MCF 10A (cell line): Measurements from ENCODE around the gene PDCD2L. TPM values are rescaled to one million over a fixed set of nuclear protein-coding genes. Genes with fewer than 3 reads are reported as not detected.

Source experiments
- BruUV-seq: library from RNA; stranded (reverse); fragments of 400-500 nt; replicated peaks from 2 replicates; lab custom pipeline; 2021; lab: Mats Ljungman, UMichigan
- CTCF ChIA-PET: fragments of 300-600 bp; sonication (Branson Sonifier 250); formaldehyde crosslinking; extraction: SDS; loops from one replicate; lab custom pipeline; 2021; ENCODE audit warnings: antibody characterized with exemption, inconsistent platforms; lab: Yijun Ruan, JAX
- POLR2A ChIA-PET: fragments of 300-600, 350-650 bp; sonication (Branson Sonifier 250); formaldehyde crosslinking; extraction: SDS; loops from one replicate; lab custom pipeline; 2020; ENCODE audit warnings: antibody characterized with exemption, inconsistent platforms; lab: Yijun Ruan, JAX
- DNase-seq: peaks from one replicate; pipeline ENCODE4 v3.0.0-alpha.2; 2018; ENCODE audit not compliant: unreplicated experiment
- H3K27ac Mint-ChIP-seq: one replicate; pipeline ENCODE4 v1.8.0; 2022; ENCODE audit warnings: mild to moderate bottlenecking, low read depth, mixed read lengths; ENCODE audit not compliant: unreplicated experiment
- H3K27me3 Mint-ChIP-seq: one replicate; pipeline ENCODE4 v1.8.0; 2022; ENCODE audit warnings: mixed read lengths; ENCODE audit not compliant: insufficient read depth, unreplicated experiment
- H3K36me3 Mint-ChIP-seq: one replicate; pipeline ENCODE4 v1.8.0; 2022; ENCODE audit warnings: mild to moderate bottlenecking, moderate library complexity, mixed read lengths; ENCODE audit not compliant: insufficient read depth, unreplicated experiment
- H3K4me1 Mint-ChIP-seq: one replicate; pipeline ENCODE4 v1.8.0; 2022; ENCODE audit warnings: mixed read lengths; ENCODE audit not compliant: insufficient read depth, unreplicated experiment
- H3K4me3 Mint-ChIP-seq: one replicate; pipeline ENCODE4 v1.8.0; 2022; ENCODE audit warnings: mild to moderate bottlenecking, moderate library complexity, mixed read lengths; ENCODE audit not compliant: unreplicated experiment
- H3K9me3 Mint-ChIP-seq: one replicate; pipeline ENCODE4 v1.8.0; 2022; ENCODE audit warnings: mixed read lengths; ENCODE audit not compliant: unreplicated experiment
- CTCF ChIP-seq: fragments of 200-600 bp; IDR thresholded peaks from one replicate; pipeline ENCODE4 v1.8.0; 2022; ENCODE audit warnings: antibody characterized with exemption, mild to moderate bottlenecking; ENCODE audit not compliant: unreplicated experiment
- intact Hi-C: fragments of 100-400 bp; cut with micrococcal nuclease; formaldehyde crosslinking; loops from 2 replicates; pipeline ENCODE4 v1.14.1; 2022
- total RNA-seq: library from RNA; stranded (reverse); gene quantifications from 2 replicates; pipeline ENCODE4 v1.2.3, GENCODE V29; 2022

Gene PDCD2L
- total RNA-seq, 1 experiment from 2014 or later, result 24.4 TPM

GRCh38 chr19:34403784-34404108 is 453 bp upstream of the PDCD2L start:
- intact Hi-C loops, result no loop called here
- Mint-ChIP-seq H3K27ac (peak overlapping the region; percentile 86), H3K36me3 (peaks cover 30% of the 10 kb centered on the region)

GRCh38 chr19:34405892-34406660 is 1.9 kb downstream of the PDCD2L start:
- DNase-seq, result no peak
- intact Hi-C loops, result no loop called here
- no peaks in the 10 kb centered on the region for H3K4me1 Mint-ChIP-seq
- H3K9me3 Mint-ChIP-seq, result no peaks in the 10 kb centered on the region
- no peak for TF ChIP-seq CTCF
- H3K27me3 Mint-ChIP-seq, result no peaks in the 10 kb centered on the region
- POLR2A ChIA-PET, result interaction anchor here (0.8 to 1.2 kb wide), 4 partner anchors 9 to 40 kb away, joined by 3 to 4 read pairs (median 3); partner anchors contain the start of gene GPI
- CTCF ChIA-PET, result interaction anchor here (0.6 to 1.6 kb wide), 6 partner anchors 9 to 369 kb away, joined by 3 to 8 read pairs (median 3); no protein-coding TSS in a partner anchor
- TSS peak; percentile 20 for BruUV-seq
- H3K36me3 Mint-ChIP-seq, result peaks cover 29% of the 10 kb centered on the region
- no peak overlapping the region for H3K27ac Mint-ChIP-seq
- H3K4me3 Mint-ChIP-seq, result no peak overlapping the region

More at GRCh38 chr19:34403784-34404108, 453 bp upstream of the PDCD2L start:
- Mint-ChIP-seq H3K9me3 (no peaks in the 10 kb centered on the region), H3K4me1 (no peaks in the 10 kb centered on the region), H3K27me3 (no peaks in the 10 kb centered on the region), H3K4me3 (peak overlapping the region; percentile 88)
- CTCF ChIA-PET, result interaction anchor here (0.6 to 0.8 kb wide), 2 partner anchors 74 to 1176 kb away, joined by 3 read pairs; no protein-coding TSS in a partner anchor
- DNase-seq, result no peak
- no peak for TF ChIP-seq CTCF
- BruUV-seq, result no TSS peak
- POLR2A ChIA-PET, result interaction anchor here (0.5 to 1.8 kb wide), 7 partner anchors 13 to 1055 kb away, joined by 3 to 10 read pairs (median 3); partner anchors contain the start of gene UBA2

- ChIA-PET CTCF (interaction anchor here (0.6 kb wide), 1 partner anchor 39 kb away, joined by 3 read pairs; no protein-coding TSS in a partner anchor), POLR2A (no interaction called here)
- Mint-ChIP-seq H3K9me3 (no peaks in the 10 kb centered on the region), H3K4me1 (no peaks in the 10 kb centered on the region), H3K27ac (no peak overlapping the region), H3K27me3 (no peaks in the 10 kb centered on the region), H3K4me3 (no peak overlapping the region), H3K36me3 (peaks cover 35% of the 10 kb centered on the region)
- no TSS peak for BruUV-seq
- no peak for TF ChIP-seq CTCF
- no peak for DNase-seq
- intact Hi-C loops, result no loop called here
Observed at GRCh38 chr19:34408411-34408810, 4.2 kb downstream of the PDCD2L start.
